Gastroesophageal sphincter (tissue), 4 donors: ENCODE results near the gene PTHLH. TPM values are rescaled to one million over a fixed set of nuclear protein-coding genes. Genes with fewer than 3 reads are reported as not detected.

Experiments used
- ATAC-seq: fragments of 150-250 bp; one replicate; pipeline ENCODE4 v1.9.1; 2016; ENCODE audit warnings: mild to moderate bottlenecking, moderate library complexity
- H3K27ac ChIP-seq, 4 donors: fragments of 200-600 bp; sonication (generic) in 3 of 4; 1 replicate in 3 of 4; 2 replicates in 1 of 4; pipeline ENCODE4 v1.5.1; 2016 to 2019
- H3K27me3 ChIP-seq: fragments of 200-600 bp; sonication (generic); one replicate; pipeline ENCODE4 v1.5.1; 2019
- H3K36me3 ChIP-seq, 2 donors: fragments of 200-600 bp; sonication (generic); one replicate each; pipeline ENCODE4 v1.5.1; 2019; ENCODE audit warnings: control low read depth in 1 of 2
- H3K4me1 ChIP-seq, 3 donors: fragments of 200-600 bp; sonication (generic); 1 replicate in 2 of 3; 2 replicates in 1 of 3; pipeline ENCODE4 v1.5.1; 2016 to 2019; ENCODE audit warnings: control low read depth in 2 of 3
- H3K4me3 ChIP-seq, 2 donors: fragments of 200-600 bp; sonication (generic); one replicate each; pipeline ENCODE4 v1.5.1; 2019; ENCODE audit warnings: mild to moderate bottlenecking in 1 of 2, moderate library complexity in 1 of 2
- H3K9me3 ChIP-seq, 3 donors: fragments of 200-600 bp; sonication (generic); one replicate each; pipeline ENCODE4 v1.5.1; 2017 to 2019; ENCODE audit warnings: control low read depth in 2 of 3
- CTCF ChIP-seq, 4 experiments: fragments of 200-600 bp in 2 of 4; fragments of 450-650 bp in 2 of 4; sonication (generic) in 1 of 4; IDR thresholded peaks; one replicate each; pipeline ENCODE4 v1.5.1; 2017 to 2019; ENCODE audit warnings: antibody characterized with exemption in 4 of 4, mild to moderate bottlenecking in 2 of 4, moderate library complexity in 2 of 4
- EP300 ChIP-seq: sonication (generic); formaldehyde crosslinking; IDR thresholded peaks from one replicate; pipeline ENCODE4 v1.6.1; 2017; ENCODE audit warnings: antibody characterized with exemption, mild to moderate bottlenecking
- POLR2A ChIP-seq, 2 donors: fragments of 450-650 bp; IDR thresholded peaks; one replicate each; pipeline ENCODE4 v1.6.1; 2017; ENCODE audit warnings: antibody characterized with exemption in 2 of 2, mild to moderate bottlenecking in 2 of 2, moderate library complexity in 1 of 2
- POLR2AphosphoS5 ChIP-seq: sonication (generic); formaldehyde crosslinking; IDR thresholded peaks from one replicate; pipeline ENCODE4 v1.6.1; 2017; ENCODE audit warnings: antibody characterized with exemption
- WGBS, 2 donors: methylation state at CpG; one replicate each; pipeline ENCODE4 v1.1.5; 2018; ENCODE audit warnings: low coverage in 1 of 2; 5-methylcytosine and 5-hydroxymethylcytosine counted together
- small RNA-seq, 4 donors: library from RNA; depleted of rRNA; stranded (forward); fragments of <200 nt; gene quantifications; one replicate each; pipeline ENCODE3, GENCODE V24; 2016
- total RNA-seq, 4 donors: library from RNA; depleted of rRNA; stranded (reverse); fragments of >200 nt; gene quantifications; one replicate each; pipeline ENCODE4 v1.1.0, GENCODE V29; 2016

PTHLH gene
- total RNA-seq, 4 donors from 2014 or later = 0.47 to 3.3 (median 1.9) TPM

GRCh38 chr12:27915021-27915420, 57.5 kb downstream of the PTHLH start:
- Histone ChIP-seq H3K36me3 (no peaks in the 10 kb centered on the region), H3K4me1 (no peaks in the 10 kb centered on the region), H3K9me3 (no peaks in the 10 kb centered on the region), H3K27ac (no peak overlapping the region), H3K4me3 (no peak overlapping the region), H3K27me3 (no peaks in the 10 kb centered on the region)
- ATAC-seq = no peak
- TF ChIP-seq EP300 = no peak
- TF ChIP-seq POLR2A (IDR thresholded peaks at IDR 0.05) = no peak
- TF ChIP-seq CTCF (IDR thresholded peaks at IDR 0.05) = no peak
- TF ChIP-seq POLR2AphosphoS5 = no peak
- WGBS, 2 donors = 17 to 35% methylated on average over 2 to 3 of the region's 3 CpGs

- H3K4me1 ChIP-seq = no peaks in the 10 kb centered on the region
- TF ChIP-seq POLR2AphosphoS5 (no peak), CTCF (IDR thresholded peaks at IDR 0.05) (no peak), POLR2A (IDR thresholded peaks at IDR 0.05) (no peak), EP300 (no peak)
- no peaks in the 10 kb centered on the region for H3K36me3 ChIP-seq
- no peaks in the 10 kb centered on the region for H3K27me3 ChIP-seq
- H3K9me3 ChIP-seq = no peaks in the 10 kb centered on the region
- H3K27ac ChIP-seq = no peak overlapping the region
- H3K4me3 ChIP-seq = no peak overlapping the region
- ATAC-seq = no peak
- WGBS, 2 donors = 45 to 53% methylated on average over 3 to 4 of the region's 4 CpGs
Measured at GRCh38 chr12:27913999-27914614, 58.4 kb downstream of the PTHLH start.

GRCh38 chr12:27911397-27911796, 61.1 kb downstream of the PTHLH start:
- Histone ChIP-seq H3K4me1 (no peaks in the 10 kb centered on the region), H3K4me3 (no peak overlapping the region), H3K9me3 (no peaks in the 10 kb centered on the region), H3K27ac (no peak overlapping the region), H3K27me3 (no peaks in the 10 kb centered on the region), H3K36me3 (no peaks in the 10 kb centered on the region)
- 85% methylated on average over 3 of the region's 3 CpGs for WGBS, 2 donors
- ATAC-seq = no peak
- TF ChIP-seq POLR2AphosphoS5 = no peak
- no peak for TF ChIP-seq POLR2A (IDR thresholded peaks at IDR 0.05)
- no peak for TF ChIP-seq EP300
- TF ChIP-seq CTCF (IDR thresholded peaks at IDR 0.05) = no peak

Small RNAs within 50 kb of the gene (small RNA-seq; reads per million reads assigned to genes)
- 0 reads per million in 4 donors for gene AC008011.1

Other genes with a start within 250 kb of the PTHLH start
- 100 to 1,000 TPM in 2 of 4 donors, 10 to 100 TPM in 2; 63.9 to 121 (median 89.3) TPM for gene KLHL42, start 192.5 kb downstream of the PTHLH start, total RNA-seq
- gene MANSC4, start 192.5 kb downstream of the PTHLH start, total RNA-seq = not detected
- gene CCDC91, start 217.7 kb upstream of the PTHLH start, total RNA-seq = 10 to 100 TPM; 53.1 to 93.4 (median 64.0) TPM